H1 (cell line): ENCODE measurements around the gene CDKL1. TPM values are rescaled to one million over a fixed set of nuclear protein-coding genes. Genes with fewer than 3 reads are reported as not detected.

ENCODE experiments used
- CTCF ChIA-PET: fragments of 300-600 bp; sonication (Branson Sonifier 250); formaldehyde crosslinking; loops from one replicate; lab custom pipeline; 2021; ENCODE audit not compliant: partially characterized antibody; lab: Charles Lee
- POLR2A ChIA-PET: fragments of 300-600 bp; sonication (Branson Sonifier 250); formaldehyde crosslinking; loops from one replicate; lab custom pipeline; 2021; ENCODE audit warnings: inconsistent platforms; ENCODE audit not compliant: partially characterized antibody; lab: Charles Lee
- DNase-seq, 2 experiments: peaks; one replicate each; pipeline versions ENCODE4 v3.0.0 to v3.0.0-alpha.2; 2010 to 2022; ENCODE audit warnings: low spot score in 2 of 2, low read depth in 1 of 2, mixed read lengths in 1 of 2
- FAIRE-seq: peaks from 2 replicates; lab custom pipeline; 2011; peaks lifted over from hg19 to GRCh38; lab: Jason Lieb, UNC
- H2AFZ ChIP-seq: 2 replicates; pipeline ENCODE4 v1.8.1; 2012; ENCODE audit warnings: low read length, inconsistent platforms
- H2AK5ac ChIP-seq: 2 replicates; pipeline ENCODE4 v1.6.1; 2013; ENCODE audit warnings: low read depth, low read length
- H2BK120ac ChIP-seq: replicated peaks from 2 replicates; pipeline ENCODE3; 2013; ENCODE audit warnings: low read depth, low read length, inconsistent platforms
- H2BK12ac ChIP-seq: 2 replicates; pipeline ENCODE4 v1.6.1; 2013; ENCODE audit warnings: low read depth, low read length
- H2BK15ac ChIP-seq: 2 replicates; pipeline ENCODE4 v1.6.1; 2013; ENCODE audit warnings: low read length
- H2BK20ac ChIP-seq: 2 replicates; pipeline ENCODE4 v1.6.1; 2013; ENCODE audit warnings: low read length
- H2BK5ac ChIP-seq: 2 replicates; pipeline ENCODE4 v1.6.1; 2013; ENCODE audit warnings: low read depth, low read length
- H3K14ac ChIP-seq: 2 replicates; pipeline ENCODE4 v1.6.1; 2013; ENCODE audit warnings: inconsistent platforms; ENCODE audit not compliant: insufficient read length
- H3K18ac ChIP-seq: 2 replicates; pipeline ENCODE4 v1.6.1; 2013; ENCODE audit warnings: low read length; ENCODE audit errors: extremely low read depth
- H3K23ac ChIP-seq: 2 replicates; pipeline ENCODE4 v1.6.1; 2013; ENCODE audit warnings: inconsistent platforms; ENCODE audit not compliant: insufficient read length
- H3K23me2 ChIP-seq: 2 replicates; pipeline ENCODE4 v1.6.1; 2013; ENCODE audit warnings: low read depth, low read length
- H3K27ac ChIP-seq: 2 replicates; pipeline ENCODE4 v1.6.1; 2011; ENCODE audit warnings: low read depth, low read length, inconsistent platforms
- H3K27me3 ChIP-seq, 4 experiments: replicated peaks in 1 of 4; 1 replicate in 1 of 4; 2 replicates in 3 of 4; pipeline versions ENCODE4 v1.6.1 to v1.8.1; 2011 to 2013; ENCODE audit warnings: low read length in 3 of 4, mild to moderate bottlenecking in 3 of 4, inconsistent platforms in 2 of 4, mixed read lengths in 2 of 4, moderate library complexity in 1 of 4; ENCODE audit not compliant: control insufficient read depth in 3 of 4, insufficient read depth in 3 of 4; ENCODE audit errors: extremely low read depth in 1 of 4
- H3K36me3 ChIP-seq, 4 experiments: 2 replicates each; pipeline versions ENCODE4 v1.6.1 to v1.8.1; 2011 to 2013; ENCODE audit warnings: mild to moderate bottlenecking in 4 of 4, low read length in 3 of 4, moderate library complexity in 2 of 4, control low read depth in 1 of 4, inconsistent platforms in 1 of 4; ENCODE audit not compliant: insufficient read depth in 4 of 4, control insufficient read depth in 2 of 4
- H3K4ac ChIP-seq: replicated peaks from 2 replicates; pipeline ENCODE3; 2013; ENCODE audit warnings: low read length, low read depth, mixed read lengths, inconsistent platforms; ENCODE audit not compliant: insufficient read length
- H3K4me1 ChIP-seq, 4 experiments: replicated peaks in 1 of 4; 1 replicate in 1 of 4; 2 replicates in 3 of 4; pipeline versions ENCODE4 v1.6.1 to v1.8.1; 2011 to 2013; ENCODE audit warnings: low read length in 3 of 4, inconsistent platforms in 2 of 4, mixed read lengths in 1 of 4; ENCODE audit not compliant: insufficient read depth in 4 of 4, control insufficient read depth in 3 of 4
- H3K4me2 ChIP-seq, 2 experiments: 2 replicates each; pipeline versions ENCODE4 v1.6.1 to v1.8.1; 2011 to 2013; ENCODE audit warnings: low read depth in 2 of 2, low read length in 2 of 2, control low read depth in 1 of 2, inconsistent platforms in 1 of 2, mild to moderate bottlenecking in 1 of 2; ENCODE audit not compliant: insufficient read depth in 1 of 2
- H3K4me3 ChIP-seq, 4 experiments: fragments of 200-600, 300-600 bp in 1 of 4; sonication (generic), shearing (Covaris generic), sonication (Bioruptor Twin) in 1 of 4; 2 replicates each; pipeline versions ENCODE4 v1.5.1 to v1.8.1; 2011 to 2016; ENCODE audit warnings: low read length in 4 of 4, low read depth in 3 of 4, control low read depth in 2 of 4, inconsistent platforms in 2 of 4, mild to moderate bottlenecking in 2 of 4, mixed read lengths in 1 of 4, moderate library complexity in 1 of 4; ENCODE audit not compliant: insufficient read depth in 2 of 4; ENCODE audit errors: extremely low read depth in 1 of 4
- H3K56ac ChIP-seq: replicated peaks from 2 replicates; pipeline ENCODE3; 2013; ENCODE audit warnings: low read depth, mild to moderate bottlenecking, mixed read lengths, low read length, inconsistent platforms; ENCODE audit not compliant: insufficient read length
- H3K79me1 ChIP-seq: 2 replicates; pipeline ENCODE4 v1.6.1; 2013; ENCODE audit warnings: low read depth, low read length, control low read depth
- H3K79me2 ChIP-seq, 2 experiments: 2 replicates each; pipeline versions ENCODE4 v1.6.1 to v1.8.1; 2012 to 2013; ENCODE audit warnings: low read length in 2 of 2, mild to moderate bottlenecking in 2 of 2, inconsistent platforms in 1 of 2; ENCODE audit not compliant: insufficient read depth in 2 of 2, control insufficient read depth in 1 of 2
- H3K9ac ChIP-seq, 4 experiments: replicated peaks in 1 of 4; 1 replicate in 1 of 4; 2 replicates in 3 of 4; pipeline versions ENCODE4 v1.6.1 to v1.8.1; 2011 to 2013; ENCODE audit warnings: low read depth in 3 of 4, low read length in 3 of 4, control low read depth in 2 of 4, mild to moderate bottlenecking in 2 of 4, moderate library complexity in 2 of 4, inconsistent platforms in 1 of 4; ENCODE audit errors: extremely low read depth in 1 of 4
- H3K9me3 ChIP-seq, 2 experiments: 2 replicates each; pipeline versions ENCODE4 v1.6.1 to v1.8.1; 2012 to 2013; ENCODE audit warnings: mild to moderate bottlenecking in 2 of 2, moderate library complexity in 2 of 2, control low read depth in 1 of 2, inconsistent platforms in 1 of 2, low read depth in 1 of 2, low read length in 1 of 2, mixed read lengths in 1 of 2; ENCODE audit not compliant: insufficient read depth in 2 of 2
- H4K20me1 ChIP-seq, 2 experiments: replicated peaks in 1 of 2; 2 replicates each; pipeline versions ENCODE3 to v1.8.1; 2011 to 2013; ENCODE audit warnings: inconsistent platforms in 2 of 2, low read length in 2 of 2, mild to moderate bottlenecking in 1 of 2; ENCODE audit not compliant: insufficient read depth in 2 of 2, control insufficient read depth in 1 of 2
- H4K5ac ChIP-seq: 2 replicates; pipeline ENCODE4 v1.6.1; 2013; ENCODE audit warnings: low read length, low read depth, mixed read lengths, inconsistent platforms; ENCODE audit not compliant: insufficient read length
- H4K8ac ChIP-seq: 2 replicates; pipeline ENCODE4 v1.8.0; 2013; ENCODE audit warnings: mild to moderate bottlenecking, moderate library complexity, low read length, inconsistent platforms; ENCODE audit not compliant: insufficient read depth; ENCODE audit errors: extremely low read depth
- H4K91ac ChIP-seq: replicated peaks from 2 replicates; pipeline ENCODE3; 2013; ENCODE audit warnings: low read length, mixed read lengths, inconsistent platforms; ENCODE audit not compliant: insufficient read length
- BACH1 ChIP-seq: IDR thresholded peaks from 2 replicates; pipeline ENCODE4 v1.6.1; 2012; ENCODE audit warnings: low read length, improper control_type of control experiment
- CBX5 ChIP-seq: fragments of 300-800, 300-1000 bp; sonication (generic); IDR thresholded peaks from 2 replicates; pipeline ENCODE4 v1.7.1; 2016; ENCODE audit warnings: antibody characterized with exemption, low read length, low read depth
- CHD1 ChIP-seq: IDR thresholded peaks from 2 replicates; pipeline ENCODE4 v1.6.1; 2012; ENCODE audit warnings: low read depth, low read length, improper control_type of control experiment
- CHD2 ChIP-seq: IDR thresholded peaks from 2 replicates; pipeline ENCODE4 v1.6.1; 2012; ENCODE audit warnings: low read length, improper control_type of control experiment
- E2F6 ChIP-seq: IDR thresholded peaks from 2 replicates; pipeline ENCODE4 v1.6.1; 2012; ENCODE audit warnings: inconsistent platforms
- EZH2 ChIP-seq: fragments of 200-600 bp; sonication (generic); IDR thresholded peaks from 2 replicates; pipeline ENCODE4 v1.7.1; 2012; ENCODE audit warnings: low read depth, mild to moderate bottlenecking, moderate library complexity, low read length, inconsistent platforms; ENCODE audit not compliant: severe bottlenecking
- JUND ChIP-seq: IDR thresholded peaks from 2 replicates; pipeline ENCODE4 v1.6.1; 2011; ENCODE audit warnings: mild to moderate bottlenecking, improper control_type of control experiment, low read length
- SIX5 ChIP-seq: IDR thresholded peaks from 2 replicates; pipeline ENCODE4 v1.6.1; 2011; ENCODE audit warnings: mild to moderate bottlenecking, low read depth, low read length
- SUZ12 ChIP-seq: fragments of 200-600 bp; sonication (generic); IDR thresholded peaks from 2 replicates; pipeline ENCODE4 v1.6.1; 2012; ENCODE audit warnings: mild to moderate bottlenecking, inconsistent platforms, low read length, moderate library complexity, mixed read lengths
- TAF1 ChIP-seq: IDR thresholded peaks from 2 replicates; pipeline ENCODE4 v1.6.1; 2011; ENCODE audit warnings: mild to moderate bottlenecking, low read depth, low read length
- ZNF274 ChIP-seq: IDR thresholded peaks from 2 replicates; pipeline ENCODE4 v1.7.0; 2012; ENCODE audit warnings: low read length, borderline replicate concordance; ENCODE audit errors: extremely low read depth
- WGBS, 2 experiments: shearing (Covaris generic) in 1 of 2; methylation state at CpG; one replicate each; pipeline versions ENCODE4 v1.1.6 to v1.1.7; 2013 to 2015; ENCODE audit warnings: low lambda C conversion rate in 2 of 2, mixed read lengths in 2 of 2, inconsistent platforms in 1 of 2, low coverage in 1 of 2, missing lambda C conversion rate in 1 of 2; ENCODE audit not compliant: insufficient replicate concordance in 2 of 2, insufficient coverage in 1 of 2, insufficient read length in 1 of 2; ENCODE audit errors: extremely low coverage in 1 of 2, missing lambda C conversion rate in 1 of 2; 5-methylcytosine and 5-hydroxymethylcytosine counted together
- polyA plus RNA-seq, 7 experiments: library from polyadenylated mRNA; depleted of rRNA in 3 of 7; stranded (reverse) in 5 of 7; unstranded in 2 of 7; fragments of >200 nt in 5 of 7; fragments of 200-250 nt in 2 of 7; gene quantifications; 1 replicate in 5 of 7; 2 replicates in 1 of 7; 4 replicates in 1 of 7; pipeline versions ENCODE4 v1.2.1 to v1.2.3, GENCODE V29; 2011 to 2013; ENCODE audit warnings: missing spikeins in 2 of 7, mixed read lengths in 2 of 7
- total RNA-seq: library from RNA; stranded (reverse); fragmentation: NEBNext Ultra II Directional; extraction: Animal tissue kit (Norgen Biotek cat#: 25700); gene quantifications from 2 replicates; pipeline ENCODE4 v1.2.1, GENCODE V29; 2021
- TF ChIP-seq, protein P1 (sequence below): IDR thresholded peaks from 2 replicates; pipeline ENCODE4 v1.6.1; 2011; ENCODE audit warnings: low read depth, mild to moderate bottlenecking, low read length; ENCODE audit not compliant: insufficient read depth

CDKL1 gene
- total and polyA plus RNA-seq, 2 of the 8 experiments (the other 6 are each of a cell fraction or from before 2014, with no cell fraction given), result 1.2 to 2.2 TPM

GRCh38 chr14:50423529-50423928, 26.8 kb upstream of the CDKL1 start:
- Histone ChIP-seq H3K79me2 (no peaks in the 10 kb centered on the region), H3K4me3 (no peak overlapping the region), H2BK15ac (no peak overlapping the region), H4K5ac (no peak overlapping the region), H4K8ac (no peak overlapping the region), H3K23ac (no peak overlapping the region), H3K36me3 (peaks cover 2 to 34% (median 9%) of the 10 kb centered on the region in 4 experiments; a peak in 5 of 8 replicates), H3K4me2 (no peak overlapping the region), H2BK5ac (no peak overlapping the region), H2AFZ (no peak overlapping the region), H3K9me3 (no peaks in the 10 kb centered on the region), H2BK20ac (no peak overlapping the region), H3K23me2 (no peaks in the 10 kb centered on the region), H2BK120ac (no peak overlapping the region), H4K20me1 (no peaks in the 10 kb centered on the region), H4K91ac (no peak overlapping the region), H3K4ac (no peak overlapping the region), H3K56ac (no peak overlapping the region), H3K9ac (no peak overlapping the region), H3K79me1 (no peaks in the 10 kb centered on the region), H3K4me1 (no peaks in the 10 kb centered on the region), H2AK5ac (no peak overlapping the region), H3K27me3 (no peaks in the 10 kb centered on the region), H3K27ac (no peak overlapping the region), H2BK12ac (no peak overlapping the region), H3K18ac (no peak overlapping the region), H3K14ac (no peak overlapping the region)
- WGBS, 2 experiments, result 93% methylated on average over 3 of the region's 3 CpGs; no CpG with 5 or more reads in 1 of the 2 experiments
- ChIA-PET POLR2A (no interaction called here), CTCF (no interaction called here)
- FAIRE-seq, result no peak
- DNase-seq, result no peak
- TF ChIP-seq, protein P1, sequence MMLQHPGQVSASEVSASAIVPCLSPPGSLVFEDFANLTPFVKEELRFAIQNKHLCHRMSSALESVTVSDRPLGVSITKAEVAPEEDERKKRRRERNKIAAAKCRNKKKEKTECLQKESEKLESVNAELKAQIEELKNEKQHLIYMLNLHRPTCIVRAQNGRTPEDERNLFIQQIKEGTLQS, result no peak
- TF ChIP-seq CHD2 (no peak), SUZ12 (no peak), SIX5 (no peak), TAF1 (no peak), JUND (no peak), E2F6 (no peak), EZH2 (no peak), ZNF274 (no peak), CBX5 (no peak), BACH1 (no peak), CHD1 (no peak)
